Stomach (tissue), 4 donors: ENCODE data around the gene ZCCHC7.

ENCODE experiments used
- EP300 ChIP-seq: sonication (generic); formaldehyde crosslinking; IDR thresholded peaks from one replicate; pipeline ENCODE4 v1.6.1; 2017; ENCODE audit warnings: antibody characterized with exemption
- POLR2A ChIP-seq, 4 donors: fragments of 450-650 bp; IDR thresholded peaks; one replicate each; pipeline ENCODE4 v1.6.1; 2016; ENCODE audit warnings: antibody characterized with exemption in 4 of 4, control low read depth in 2 of 4, mild to moderate bottlenecking in 1 of 4, moderate library complexity in 1 of 4
- TF ChIP-seq, protein P1 (sequence below), 7 experiments: fragments of 450-650 bp in 4 of 7; fragments of 200-600 bp in 3 of 7; sonication (generic) in 3 of 7; IDR thresholded peaks; one replicate each; pipeline ENCODE4 v1.5.1; 2016 to 2019; ENCODE audit warnings: antibody characterized with exemption in 7 of 7, control low read depth in 2 of 7, mild to moderate bottlenecking in 1 of 7

DNA sequence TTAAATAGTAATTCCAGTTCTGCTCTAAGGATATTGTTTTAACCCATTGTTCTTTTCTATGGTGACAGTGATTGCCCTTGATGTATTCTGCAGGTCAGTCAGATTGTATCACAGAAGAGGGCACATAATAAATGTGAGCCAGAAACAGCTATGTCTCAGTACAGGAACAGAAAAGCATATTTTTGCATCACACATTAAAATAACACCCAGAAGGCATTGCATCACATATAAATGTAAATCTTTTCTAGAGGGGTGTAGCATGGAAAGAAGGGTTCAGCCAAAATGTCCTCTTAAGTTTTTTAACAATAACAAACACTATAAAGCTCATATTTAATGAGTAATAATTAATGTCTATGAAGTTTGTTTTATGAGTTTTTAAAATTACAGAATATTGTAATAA lies 30.0 kb downstream of the ZCCHC7 start:
- TF ChIP-seq, protein P1, sequence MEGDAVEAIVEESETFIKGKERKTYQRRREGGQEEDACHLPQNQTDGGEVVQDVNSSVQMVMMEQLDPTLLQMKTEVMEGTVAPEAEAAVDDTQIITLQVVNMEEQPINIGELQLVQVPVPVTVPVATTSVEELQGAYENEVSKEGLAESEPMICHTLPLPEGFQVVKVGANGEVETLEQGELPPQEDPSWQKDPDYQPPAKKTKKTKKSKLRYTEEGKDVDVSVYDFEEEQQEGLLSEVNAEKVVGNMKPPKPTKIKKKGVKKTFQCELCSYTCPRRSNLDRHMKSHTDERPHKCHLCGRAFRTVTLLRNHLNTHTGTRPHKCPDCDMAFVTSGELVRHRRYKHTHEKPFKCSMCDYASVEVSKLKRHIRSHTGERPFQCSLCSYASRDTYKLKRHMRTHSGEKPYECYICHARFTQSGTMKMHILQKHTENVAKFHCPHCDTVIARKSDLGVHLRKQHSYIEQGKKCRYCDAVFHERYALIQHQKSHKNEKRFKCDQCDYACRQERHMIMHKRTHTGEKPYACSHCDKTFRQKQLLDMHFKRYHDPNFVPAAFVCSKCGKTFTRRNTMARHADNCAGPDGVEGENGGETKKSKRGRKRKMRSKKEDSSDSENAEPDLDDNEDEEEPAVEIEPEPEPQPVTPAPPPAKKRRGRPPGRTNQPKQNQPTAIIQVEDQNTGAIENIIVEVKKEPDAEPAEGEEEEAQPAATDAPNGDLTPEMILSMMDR (IDR thresholded peaks at IDR 0.05) = no peak
- TF ChIP-seq POLR2A (IDR thresholded peaks at IDR 0.05) (no peak), EP300 (no peak)
